ENCODE results near the gene WDR1.

Gene WDR1

GRCh38 chr4:10078481-10079233 is 37.9 kb downstream of the WDR1 start:
- no peak for DNase-seq (ENCODE audit: low read depth)
- H3K4me3 ChIP-seq (ENCODE audit: low read length) = no peak overlapping the region
- TF ChIP-seq CTCF (conservative IDR thresholded peaks at IDR 0.05; ENCODE audit: low read depth, low read length) = no peak

GRCh38 chr4:10077483-10078335 is 38.9 kb downstream of the WDR1 start:
- no peak for TF ChIP-seq CTCF (conservative IDR thresholded peaks at IDR 0.05; ENCODE audit: low read depth, low read length)
- DNase-seq (ENCODE audit: low read depth) = no peak
- no peak overlapping the region for H3K4me3 ChIP-seq (ENCODE audit: low read length)

DNA sequence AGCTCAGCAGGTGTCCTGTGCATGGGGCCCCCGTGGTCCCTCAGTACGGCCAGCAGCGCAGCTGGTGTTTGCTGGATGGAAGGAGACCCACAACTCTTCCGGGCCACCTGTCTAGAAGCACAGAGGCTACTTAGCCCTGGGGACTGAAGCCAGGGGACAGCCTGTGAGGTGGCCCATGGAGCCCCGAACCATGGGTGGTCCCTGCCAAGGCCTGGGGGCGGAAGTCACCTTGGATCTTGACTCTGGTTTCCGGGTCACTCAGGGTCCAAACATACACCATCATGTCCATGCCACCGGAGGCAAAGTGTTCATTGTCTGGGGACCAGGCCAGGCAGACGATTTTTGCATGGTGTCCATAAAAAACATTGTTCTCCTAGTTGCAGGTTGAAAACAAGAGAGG is 39.5 kb downstream of the WDR1 start:
- no peak for DNase-seq (ENCODE audit: low read depth)
- TF ChIP-seq CTCF (conservative IDR thresholded peaks at IDR 0.05; ENCODE audit: low read depth, low read length) = no peak
- no peak overlapping the region for H3K4me3 ChIP-seq (ENCODE audit: low read length)

- no peak for TF ChIP-seq CTCF (conservative IDR thresholded peaks at IDR 0.05; ENCODE audit: low read depth, low read length)
- DNase-seq (ENCODE audit: low read depth) = no peak
- no peak overlapping the region for H3K4me3 ChIP-seq (ENCODE audit: low read length)
These were observed 40.6 kb downstream of the WDR1 start for GRCh38 chr4:10075953-10076391.

GRCh38 chr4:10075158-10075863 is 41.3 kb downstream of the WDR1 start:
- H3K4me3 ChIP-seq (ENCODE audit: low read length) = no peak overlapping the region
- no peak for DNase-seq (ENCODE audit: low read depth)
- no peak for TF ChIP-seq CTCF (conservative IDR thresholded peaks at IDR 0.05; ENCODE audit: low read depth, low read length)

- H3K4me3 ChIP-seq (ENCODE audit: low read length) = no peak overlapping the region
- DNase-seq (ENCODE audit: low read depth) = peak; percentile 28
- peak; percentile 87 for TF ChIP-seq CTCF (conservative IDR thresholded peaks at IDR 0.05; ENCODE audit: low read depth, low read length)
These were observed 41.9 kb downstream of the WDR1 start for GRCh38 chr4:10074767-10075105.
